ENCODE measurements around the gene CDH13.

CDH13 gene

GRCh38 chr16:83270061-83270460 lies 643.3 kb downstream of the CDH13 start:
- no peak for DNase-seq

GRCh38 chr16:83270640-83271039 lies 643.9 kb downstream of the CDH13 start:
- no peak for DNase-seq

- no peak for DNase-seq
Measured at GRCh38 chr16:83271123-83271522, 644.4 kb downstream of the CDH13 start.

GRCh38 chr16:83271970-83272575 lies 645.3 kb downstream of the CDH13 start:
- DNase-seq, result no peak

DNA sequence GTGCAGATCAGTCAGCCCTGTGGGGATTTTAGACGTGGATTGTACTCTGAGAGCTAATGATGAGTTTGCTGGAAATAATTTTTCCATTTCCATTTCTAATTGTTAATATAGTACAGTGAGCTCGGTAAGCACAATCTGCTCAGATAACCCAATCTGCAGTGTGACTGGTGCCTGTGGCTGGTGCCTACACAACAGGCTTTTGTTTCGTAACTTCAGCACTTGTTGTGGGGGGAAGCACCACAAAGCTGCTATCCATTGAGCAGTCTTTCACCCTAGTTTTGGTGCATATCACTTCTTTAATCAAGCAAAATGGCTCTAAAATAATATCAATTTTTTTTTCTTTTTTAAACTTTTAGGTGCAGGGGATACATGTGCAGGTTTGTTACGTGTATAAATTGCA lies 646.1 kb downstream of the CDH13 start:
- no peak for DNase-seq

- no peak for DNase-seq
Measured at GRCh38 chr16:83273504-83274173, 646.9 kb downstream of the CDH13 start.

DNA sequence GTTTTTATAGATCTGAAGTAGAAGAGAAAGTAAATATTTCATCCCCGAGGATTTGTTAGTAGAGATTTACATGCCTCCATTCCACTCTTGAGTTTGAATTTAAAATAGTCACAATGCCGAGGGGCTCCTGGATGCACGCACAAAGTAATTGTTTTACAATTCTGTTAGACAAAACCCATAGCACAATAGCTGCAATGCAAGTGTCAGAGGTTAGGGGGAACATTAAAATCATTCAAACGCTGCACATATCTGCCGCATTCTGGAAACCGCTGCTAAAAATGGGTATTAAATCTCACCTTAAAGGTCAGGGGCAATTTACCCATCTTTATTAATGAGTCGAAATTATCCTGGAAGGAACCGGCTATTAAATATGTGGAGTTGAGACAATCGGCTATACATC lies 652.5 kb downstream of the CDH13 start:
- no peak for DNase-seq

DNA sequence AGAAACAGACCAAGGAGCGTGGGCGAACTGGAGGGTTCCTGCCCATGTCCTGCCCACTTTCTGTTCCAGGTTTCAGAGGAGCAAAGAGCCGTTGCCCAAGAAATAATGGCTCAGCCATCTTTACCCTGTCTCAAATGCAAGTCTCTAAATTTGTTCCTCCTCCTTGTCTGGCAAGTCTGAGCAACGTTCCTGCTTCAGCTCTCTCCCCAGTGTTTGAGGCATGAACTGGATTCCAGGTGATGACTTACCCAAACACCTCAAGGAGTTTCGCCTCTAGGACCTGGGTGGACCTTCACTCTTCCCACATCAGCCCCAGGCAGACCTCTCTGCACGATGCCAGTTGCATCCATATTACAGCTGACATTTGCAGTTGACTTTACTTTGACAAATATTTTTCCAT lies 659.2 kb downstream of the CDH13 start:
- DNase-seq, result no peak

DNA sequence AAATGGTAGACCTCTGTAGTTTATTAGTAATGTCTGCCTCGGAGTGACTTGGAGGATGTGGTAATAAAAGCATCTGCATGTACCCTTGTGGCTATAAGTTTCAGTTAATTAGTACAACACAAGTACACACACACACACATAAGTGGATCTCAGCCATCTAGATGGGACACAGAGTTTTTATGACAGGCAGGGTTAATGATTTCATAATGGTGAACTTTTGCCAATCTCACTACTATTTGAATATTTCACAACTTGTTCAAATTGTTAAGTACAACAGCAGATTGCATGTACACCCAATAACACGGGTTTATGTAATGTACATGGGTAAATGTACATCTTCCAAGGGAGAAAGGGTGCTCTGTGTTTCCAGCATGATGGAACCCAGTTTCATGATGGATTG lies 669.7 kb downstream of the CDH13 start:
- DNase-seq, result no peak

DNA sequence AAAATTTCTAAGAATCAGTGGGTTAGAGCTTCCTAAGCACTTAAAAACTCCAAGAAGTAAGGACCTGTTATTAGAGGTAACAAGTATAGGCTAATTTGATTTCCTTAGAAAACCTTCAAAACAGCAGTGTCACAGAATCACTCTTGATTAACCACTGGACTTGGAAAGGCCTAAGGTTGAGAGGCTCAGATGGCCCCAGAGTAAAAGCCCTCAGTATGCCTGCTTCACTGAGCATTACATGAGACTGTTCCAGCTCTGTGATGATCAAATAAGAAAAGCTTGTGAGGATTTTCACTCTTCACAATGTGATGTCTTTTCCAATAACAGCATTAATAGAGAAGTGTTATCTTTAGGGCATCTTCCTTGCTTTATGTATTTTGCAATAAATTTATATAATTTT lies 671.8 kb downstream of the CDH13 start:
- DNase-seq, result no peak

GRCh38 chr16:83300326-83300725 lies 673.6 kb downstream of the CDH13 start:
- no peak for DNase-seq

DNA sequence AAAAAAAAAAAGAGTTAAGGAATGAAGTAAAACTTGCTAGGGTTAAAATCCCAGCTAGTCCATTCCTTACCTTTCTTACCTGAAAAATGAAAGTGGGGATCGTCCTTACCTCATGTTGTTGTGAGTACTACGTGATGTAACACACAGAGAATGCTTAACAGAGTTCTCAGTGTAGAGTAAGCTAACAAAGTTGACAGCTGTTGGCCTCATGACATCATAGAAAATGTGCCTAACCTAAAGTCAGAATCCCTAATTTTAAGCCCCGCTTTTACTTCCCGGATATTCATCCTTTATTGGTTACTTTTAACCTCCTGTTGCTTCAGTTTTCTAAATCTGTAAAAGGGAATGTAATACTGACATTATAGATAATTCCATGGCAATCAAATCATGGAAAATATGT lies 675.2 kb downstream of the CDH13 start:
- DNase-seq, result no peak

DNA sequence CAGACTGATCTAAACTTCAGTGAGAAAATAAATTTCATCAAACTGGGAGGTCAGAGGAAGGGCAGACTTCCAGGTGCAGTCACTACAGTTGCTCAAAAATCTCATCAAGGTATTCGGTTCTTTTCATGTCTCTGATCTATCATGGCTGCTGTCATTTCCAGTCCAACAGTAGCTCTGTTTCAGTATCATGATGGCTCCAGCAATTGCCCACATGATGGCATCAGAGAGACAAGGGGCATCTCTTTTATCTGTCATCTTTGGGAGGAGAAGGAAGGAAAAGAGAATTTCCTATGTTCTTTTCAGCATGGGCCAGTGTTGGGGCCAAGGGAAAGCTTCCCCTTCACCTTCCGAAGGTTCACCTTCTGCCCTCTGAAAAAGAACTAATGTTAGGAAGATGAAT lies 676.1 kb downstream of the CDH13 start:
- no peak for DNase-seq

GRCh38 chr16:83305092-83305491 lies 678.3 kb downstream of the CDH13 start:
- DNase-seq, result peak; percentile 16

DNA sequence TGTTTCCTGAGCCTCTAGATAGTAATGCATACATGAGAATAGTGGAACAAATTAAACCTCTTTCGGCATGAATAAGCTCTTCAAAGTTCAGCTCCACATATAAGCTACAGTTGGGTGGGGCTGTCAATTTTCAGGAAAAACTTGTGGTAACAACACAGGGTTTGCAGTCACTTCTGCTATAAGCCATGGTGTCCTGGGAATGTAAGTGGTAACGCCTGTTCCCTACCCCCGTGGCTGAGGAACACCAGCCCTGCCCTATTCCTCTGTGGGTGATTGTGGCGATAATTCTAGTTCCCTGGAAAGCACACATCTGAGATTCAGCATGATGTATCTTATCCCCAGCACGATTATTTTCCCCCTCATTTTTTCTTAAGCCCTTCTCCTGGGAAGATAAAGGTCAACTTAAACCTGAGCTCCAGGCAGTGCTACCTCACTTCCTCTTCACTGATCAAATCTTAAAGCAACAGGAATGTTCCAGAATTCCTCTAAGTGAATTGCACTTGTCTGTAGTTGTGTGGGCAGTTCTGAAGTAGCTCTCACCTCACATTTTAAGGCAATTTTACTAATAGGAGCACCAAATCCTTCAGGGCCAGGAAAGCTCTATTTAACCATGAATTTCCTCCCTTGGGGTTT lies 680.3 kb downstream of the CDH13 start:
- DNase-seq, result no peak

- DNase-seq, result no peak
Measured at GRCh38 chr16:83307594-83307992, 680.8 kb downstream of the CDH13 start.

- no peak for DNase-seq
Measured at GRCh38 chr16:83308414-83308813, 681.6 kb downstream of the CDH13 start.

DNA sequence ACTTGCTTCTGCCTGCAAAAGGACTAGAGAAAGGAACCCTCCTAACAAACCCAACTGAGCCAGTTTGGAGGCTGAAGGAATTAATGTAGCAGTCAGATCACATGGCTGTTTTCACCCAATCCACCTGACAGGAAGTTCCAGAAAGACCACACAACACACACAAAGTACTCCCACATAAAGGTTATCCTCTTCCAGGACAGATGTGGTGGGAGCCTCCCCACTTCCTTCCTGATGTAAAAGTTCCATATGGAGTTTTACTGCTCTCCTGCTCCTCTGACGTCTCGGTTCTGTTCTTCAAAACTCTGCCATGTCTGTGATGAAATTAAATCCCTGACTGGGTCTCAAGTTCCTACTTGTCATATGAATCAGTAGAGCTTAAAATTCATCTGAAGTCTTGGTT lies 684.0 kb downstream of the CDH13 start:
- no peak for DNase-seq

DNA sequence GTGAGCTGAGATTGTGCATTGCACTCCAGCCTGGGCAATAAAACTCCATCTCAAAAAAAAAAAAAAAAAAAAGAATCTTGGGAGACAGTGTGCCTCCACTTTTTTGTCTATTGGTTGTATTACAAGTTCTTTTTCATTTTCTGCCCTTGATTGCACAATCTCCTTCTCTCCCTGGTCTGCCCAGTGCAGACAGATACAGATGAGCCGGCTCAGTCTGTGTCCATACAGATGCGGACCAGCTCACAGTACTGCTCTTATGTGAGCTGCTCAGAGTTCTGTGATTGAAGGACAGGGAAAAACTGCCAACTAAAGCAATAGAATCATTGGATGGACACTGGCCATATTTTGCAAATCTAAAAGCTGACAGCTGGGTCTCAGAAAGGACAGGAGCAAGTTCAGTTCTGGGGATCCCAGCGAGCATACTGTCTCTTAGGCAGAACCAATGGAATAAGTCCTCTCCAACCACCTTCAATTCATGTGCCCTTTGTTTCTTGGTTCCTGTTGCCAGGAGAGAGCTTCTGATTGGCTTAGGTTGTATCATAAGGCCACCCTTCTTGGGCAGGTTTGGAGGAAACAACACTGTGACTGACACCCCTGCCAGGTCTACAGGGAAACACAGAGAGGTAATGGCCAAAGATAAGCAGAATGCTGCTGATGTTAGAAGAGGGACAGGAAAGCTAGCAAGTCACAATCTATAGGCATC lies 685.4 kb downstream of the CDH13 start:
- DNase-seq, result no peak

DNA sequence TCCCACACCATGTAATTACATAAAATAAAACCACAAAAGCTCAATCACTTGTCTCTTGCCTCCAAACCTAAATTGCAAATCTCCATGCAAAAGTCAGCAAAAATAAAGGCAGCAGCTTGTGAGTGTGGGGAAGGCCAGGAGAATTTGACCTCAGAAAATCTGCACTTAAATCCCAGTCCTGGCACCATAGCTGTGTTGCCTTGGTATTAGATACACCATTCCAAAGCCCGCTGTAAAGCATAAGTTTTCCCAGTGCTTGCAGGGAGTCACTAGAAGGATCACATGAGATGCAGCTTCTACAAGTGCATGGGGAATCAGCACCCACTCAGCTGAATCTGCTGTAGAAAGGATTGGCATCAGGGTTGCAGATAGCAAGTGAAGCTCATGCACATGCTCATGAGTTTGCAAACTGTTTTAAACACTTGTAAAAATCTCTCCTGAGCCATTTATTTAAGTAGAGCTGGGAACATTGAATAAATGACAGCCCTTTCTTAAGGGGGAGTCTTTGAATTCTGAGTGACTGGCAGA lies 686.0 kb downstream of the CDH13 start:
- DNase-seq, result no peak

DNA sequence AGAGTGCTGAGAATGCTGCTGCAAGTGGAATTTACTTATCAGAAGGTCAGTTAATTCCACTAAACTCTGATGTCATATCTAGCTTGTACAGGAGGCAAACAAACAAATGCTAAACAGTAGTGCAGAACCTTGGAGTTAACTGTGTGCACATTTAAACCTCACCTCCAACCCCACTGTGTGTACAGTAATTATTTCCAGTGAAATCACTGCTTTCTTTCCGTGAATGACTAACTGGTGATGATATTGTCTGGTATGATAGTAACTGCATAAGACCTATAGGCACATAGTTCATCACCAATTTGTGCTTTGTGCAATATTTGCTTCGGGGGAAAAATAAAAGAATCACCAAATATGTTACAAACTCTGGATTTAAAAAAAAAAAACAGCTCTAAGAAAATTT lies 688.5 kb downstream of the CDH13 start:
- no peak for DNase-seq

DNA sequence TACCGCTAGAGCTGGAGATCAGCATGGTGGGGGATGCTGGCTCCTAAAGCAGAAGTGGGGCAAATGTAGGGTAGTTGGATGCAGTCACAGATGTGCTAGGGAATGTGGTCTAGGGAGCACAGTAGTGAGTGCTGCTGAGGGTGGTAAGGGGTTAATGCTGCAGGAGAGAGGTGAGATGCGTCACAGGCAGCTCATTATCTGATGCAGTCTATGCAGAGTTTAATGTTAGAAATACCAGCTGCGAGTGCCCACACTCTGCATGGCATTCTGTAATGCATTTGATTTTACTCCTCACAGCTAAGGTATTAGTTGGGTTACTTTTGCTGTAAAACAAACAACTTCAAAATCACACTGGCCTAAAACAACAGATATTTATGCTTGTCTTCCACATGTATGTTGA lies 689.7 kb downstream of the CDH13 start:
- DNase-seq, result no peak

DNA sequence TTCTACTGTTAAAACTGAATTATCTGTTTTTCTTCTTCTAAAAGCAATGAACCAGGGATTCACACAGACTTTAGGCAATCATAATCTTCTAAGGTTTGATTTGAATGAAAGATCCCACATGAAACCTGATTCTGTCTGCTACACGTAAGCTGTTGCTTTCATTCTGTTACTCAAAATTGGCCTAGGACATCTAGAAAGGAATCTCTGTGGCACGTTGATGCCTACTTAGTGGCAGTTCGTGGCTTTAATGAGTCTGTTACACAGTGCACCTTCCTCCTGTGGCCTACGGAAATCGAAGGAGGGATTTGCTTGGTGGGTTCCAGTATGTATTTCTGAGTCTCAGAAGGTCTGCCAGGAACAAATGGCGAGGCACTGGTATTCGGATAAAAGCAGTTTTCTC lies 691.6 kb downstream of the CDH13 start:
- DNase-seq, result no peak

- no peak for DNase-seq
Measured at GRCh38 chr16:83328936-83329335, 702.2 kb downstream of the CDH13 start.

Data from kidney glomerular epithelial cell (primary cell).